H9 (cell line): ENCODE measurements around the gene SMTNL2. TPM values are rescaled to one million over a fixed set of nuclear protein-coding genes. Genes with fewer than 3 reads are reported as not detected.

Experiments
- DNase-seq: peaks from one replicate; pipeline ENCODE4 v3.0.0-alpha.2; 2017
- H2AFZ ChIP-seq: one replicate; pipeline ENCODE4 v1.6.1; 2013; ENCODE audit warnings: mild to moderate bottlenecking, low read length, control low read depth, moderate library complexity
- H2AK5ac ChIP-seq: 2 replicates; pipeline ENCODE4 v1.6.1; 2013; ENCODE audit warnings: low read length, control low read depth, mixed read lengths; ENCODE audit not compliant: insufficient read length
- H2BK120ac ChIP-seq: one replicate; pipeline ENCODE4 v1.6.1; 2013; ENCODE audit warnings: low read depth, mild to moderate bottlenecking, low read length, control low read depth, inconsistent platforms; ENCODE audit not compliant: poor library complexity, severe bottlenecking
- H2BK12ac ChIP-seq: 2 replicates; pipeline ENCODE4 v1.6.1; 2013; ENCODE audit warnings: low read length, control low read depth, mixed read lengths, low read depth; ENCODE audit not compliant: insufficient read length
- H2BK15ac ChIP-seq: 2 replicates; pipeline ENCODE4 v1.6.1; 2013; ENCODE audit warnings: low read depth, low read length, control low read depth
- H2BK20ac ChIP-seq: one replicate; pipeline ENCODE4 v1.6.1; 2013; ENCODE audit warnings: low read depth, mild to moderate bottlenecking, low read length, control low read depth, inconsistent platforms; ENCODE audit not compliant: poor library complexity, severe bottlenecking
- H2BK5ac ChIP-seq: 2 replicates; pipeline ENCODE4 v1.6.1; 2013; ENCODE audit warnings: low read length, control low read depth, mixed read lengths; ENCODE audit not compliant: insufficient read length
- H3K14ac ChIP-seq: 2 replicates; pipeline ENCODE4 v1.6.1; 2013; ENCODE audit warnings: low read length, control low read depth; ENCODE audit not compliant: insufficient read depth
- H3K18ac ChIP-seq: 2 replicates; pipeline ENCODE4 v1.6.1; 2013; ENCODE audit warnings: low read depth, mild to moderate bottlenecking, mixed read lengths, low read length, control low read depth; ENCODE audit not compliant: insufficient read length
- H3K23ac ChIP-seq: 2 replicates; pipeline ENCODE4 v1.6.1; 2013; ENCODE audit warnings: low read length, control low read depth, mixed read lengths, low read depth; ENCODE audit not compliant: insufficient read length
- H3K23me2 ChIP-seq: 2 replicates; pipeline ENCODE4 v1.6.1; 2013; ENCODE audit warnings: low read depth, mild to moderate bottlenecking, mixed read lengths, low read length, control low read depth; ENCODE audit not compliant: insufficient read length, poor library complexity, severe bottlenecking
- H3K27ac ChIP-seq: 2 replicates; pipeline ENCODE4 v1.5.1; 2013; ENCODE audit warnings: low read length, control low read depth, mixed read lengths, low read depth; ENCODE audit not compliant: insufficient read length
- H3K27me3 ChIP-seq: 2 replicates; pipeline ENCODE4 v1.6.1; 2013; ENCODE audit warnings: low read length, control low read depth, inconsistent platforms; ENCODE audit not compliant: insufficient read depth
- H3K4ac ChIP-seq: 2 replicates; pipeline ENCODE4 v1.6.1; 2013; ENCODE audit warnings: low read depth, mild to moderate bottlenecking, control low read depth, inconsistent platforms, low read length, moderate library complexity
- H3K4me1 ChIP-seq: 2 replicates; pipeline ENCODE4 v1.6.1; 2013; ENCODE audit warnings: low read length, control low read depth, inconsistent platforms; ENCODE audit not compliant: insufficient read depth
- H3K4me2 ChIP-seq: 2 replicates; pipeline ENCODE4 v1.6.1; 2013; ENCODE audit warnings: low read length, control low read depth, mixed read lengths; ENCODE audit not compliant: insufficient read length, insufficient read depth
- H3K56ac ChIP-seq: 2 replicates; pipeline ENCODE4 v1.6.1; 2013; ENCODE audit warnings: low read depth, mild to moderate bottlenecking, mixed read lengths, low read length, control low read depth; ENCODE audit not compliant: insufficient read length
- H3K79me1 ChIP-seq: 2 replicates; pipeline ENCODE4 v1.6.1; 2013; ENCODE audit warnings: low read depth, mild to moderate bottlenecking, moderate library complexity, low read length, control low read depth, inconsistent platforms; ENCODE audit not compliant: insufficient read depth, poor library complexity, severe bottlenecking
- H3K79me2 ChIP-seq: 2 replicates; pipeline ENCODE4 v1.6.1; 2013; ENCODE audit warnings: low read length, control low read depth, inconsistent platforms; ENCODE audit not compliant: insufficient read depth
- H3K9ac ChIP-seq: 2 replicates; pipeline ENCODE4 v1.6.1; 2013; ENCODE audit warnings: low read length, control low read depth, mixed read lengths; ENCODE audit not compliant: insufficient read length; ENCODE audit errors: extremely low read depth
- H3K9me3 ChIP-seq: one replicate; pipeline ENCODE4 v1.6.1; 2013; ENCODE audit warnings: low read depth, low read length, inconsistent platforms; ENCODE audit not compliant: control insufficient read depth
- H3T11ph ChIP-seq: one replicate; pipeline ENCODE4 v1.6.1; 2013; ENCODE audit warnings: mild to moderate bottlenecking, low read length, control low read depth, inconsistent platforms
- H4K20me1 ChIP-seq: one replicate; pipeline ENCODE4 v1.6.1; 2013; ENCODE audit not compliant: control insufficient read depth, insufficient read length, insufficient read depth
- H4K5ac ChIP-seq: 2 replicates; pipeline ENCODE4 v1.6.1; 2013; ENCODE audit warnings: low read depth, mild to moderate bottlenecking, mixed read lengths, low read length, control low read depth; ENCODE audit not compliant: insufficient read length
- H4K8ac ChIP-seq: replicated peaks from 2 replicates; pipeline ENCODE4 v1.6.1; 2013; ENCODE audit warnings: low read length, control low read depth, mixed read lengths, low read depth; ENCODE audit not compliant: insufficient read length
- H4K91ac ChIP-seq: 2 replicates; pipeline ENCODE4 v1.6.1; 2013; ENCODE audit warnings: low read depth, mild to moderate bottlenecking, moderate library complexity, mixed read lengths, low read length, control low read depth; ENCODE audit not compliant: insufficient read length
- H3K27ac Mint-ChIP-seq, 3 experiments: 2 replicates in 2 of 3; 3 replicates in 1 of 3; pipeline ENCODE4 v1.8.0; 2020 to 2021; ENCODE audit warnings: mixed read lengths in 3 of 3, mild to moderate bottlenecking in 1 of 3, moderate library complexity in 1 of 3
- H3K27me3 Mint-ChIP-seq: 2 replicates; pipeline ENCODE4 v1.8.0; 2021; ENCODE audit warnings: low read depth, mild to moderate bottlenecking, moderate library complexity, mixed read lengths
- H3K36me3 Mint-ChIP-seq, 3 experiments: 2 replicates in 2 of 3; 3 replicates in 1 of 3; pipeline ENCODE4 v1.8.0; 2020 to 2021; ENCODE audit warnings: low read depth in 3 of 3, mixed read lengths in 3 of 3; ENCODE audit not compliant: insufficient read depth in 1 of 3
- H3K4me1 Mint-ChIP-seq, 2 experiments: 2 replicates each; pipeline ENCODE4 v1.8.0; 2020; ENCODE audit warnings: mixed read lengths in 2 of 2
- H3K4me3 Mint-ChIP-seq, 2 experiments: 2 replicates in 1 of 2; 3 replicates in 1 of 2; pipeline ENCODE4 v1.8.0; 2020 to 2021; ENCODE audit warnings: mild to moderate bottlenecking in 2 of 2, mixed read lengths in 2 of 2, moderate library complexity in 1 of 2
- H3K9me3 Mint-ChIP-seq, 2 experiments: 2 replicates in 1 of 2; 3 replicates in 1 of 2; pipeline ENCODE4 v1.8.0; 2020; ENCODE audit warnings: mild to moderate bottlenecking in 2 of 2, mixed read lengths in 2 of 2, moderate library complexity in 1 of 2
- CTCF ChIP-seq: fragments of 200-600 bp; sonication (generic); conservative IDR thresholded peaks from 3 replicates; pipeline ENCODE4 v1.8.0; 2021; ENCODE audit warnings: antibody characterized with exemption, mild to moderate bottlenecking
- WGBS: extraction: QIAGEN DNeasy Blood & Tissue Kit; methylation state at CpG from one replicate; pipeline ENCODE4 v1.1.7; 2013; ENCODE audit warnings: missing lambda C conversion rate, low lambda C conversion rate, mixed read lengths; ENCODE audit not compliant: insufficient read length; ENCODE audit errors: extremely low coverage; 5-methylcytosine and 5-hydroxymethylcytosine counted together
- total RNA-seq: library from RNA; stranded (reverse); gene quantifications from 2 replicates; pipeline ENCODE4 v1.2.1, GENCODE V29; 2021

Gene SMTNL2
- total RNA-seq, 1 experiment from 2014 or later: 0.77 TPM

GRCh38 chr17:4537451-4538235 lies 46.7 kb upstream of the SMTNL2 start:
- TF ChIP-seq CTCF: no peak
- H3K27me3 Mint-ChIP-seq: peaks cover 26% of the 10 kb centered on the region
- Histone ChIP-seq H3K23ac (no peak overlapping the region), H3K23me2 (no peaks in the 10 kb centered on the region), H3K9me3 (no peaks in the 10 kb centered on the region), H3K79me1 (no peaks in the 10 kb centered on the region), H2AK5ac (no peak overlapping the region), H3K56ac (no peak overlapping the region), H3K14ac (no peak overlapping the region), H4K20me1 (peaks cover 5% of the 10 kb centered on the region), H2BK20ac (no peak overlapping the region), H2BK12ac (no peak overlapping the region), H2AFZ (no peak overlapping the region), H3K27me3 (no peaks in the 10 kb centered on the region; the same call in 1 of the 2 replicates), H2BK5ac (no peak overlapping the region), H4K8ac (no peak overlapping the region), H3K4me1 (no peaks in the 10 kb centered on the region; the same call in 1 of the 2 replicates), H3K79me2 (no peaks in the 10 kb centered on the region), H3K4ac (no peak overlapping the region), H3K18ac (no peak overlapping the region), H2BK15ac (no peak overlapping the region), H3K9ac (no peak overlapping the region), H3T11ph (no peak overlapping the region), H3K4me2 (no peak overlapping the region), H3K27ac (no peak overlapping the region), H2BK120ac (no peak overlapping the region), H4K91ac (no peak overlapping the region), H4K5ac (no peak overlapping the region)
- peaks cover 19 to 20% of the 10 kb centered on the region in 2 experiments for H3K4me1 Mint-ChIP-seq
- no peak overlapping the region for H3K27ac Mint-ChIP-seq
- H3K4me3 Mint-ChIP-seq: no peak overlapping the region
- H3K36me3 Mint-ChIP-seq: peaks cover 14 to 55% (median 30%) of the 10 kb centered on the region in 3 experiments
- no peak for DNase-seq
- H3K9me3 Mint-ChIP-seq: no peaks in the 10 kb centered on the region
- WGBS: no CpG with 5 or more reads among the region's 19 CpGs
